ENCODE data around the gene TRMO. TPM values are rescaled to one million over a fixed set of nuclear protein-coding genes. Genes with fewer than 3 reads are reported as not detected.

TRMO gene
- total RNA-seq, 1 donor from 2014 or later: 13.4 TPM

GRCh38 chr9:97907632-97908031 is 14.7 kb downstream of the TRMO start:
- DNase-seq (ENCODE audit: low spot score): no peak
- Mint-ChIP-seq H3K4me1 (ENCODE audit: low read depth) (peaks cover 55% of the 10 kb centered on the region), H3K9me3 (no peaks in the 10 kb centered on the region), H3K27ac (peak overlapping the region; percentile 80), H3K36me3 (ENCODE audit: low read depth) (peaks cover 59% of the 10 kb centered on the region), H3K4me3 (ENCODE audit: low read depth) (peak overlapping the region; percentile 53), H3K27me3 (ENCODE audit: low read depth) (no peaks in the 10 kb centered on the region)
- intact Hi-C loops (cut with micrococcal nuclease): loop anchor here (5.0 kb wide), 2 partner anchors 50 to 350 kb away; partner anchors contain the start of gene TBC1D2

GRCh38 chr9:97907046-97907445 is 15.3 kb downstream of the TRMO start:
- DNase-seq (ENCODE audit: low spot score): no peak
- Mint-ChIP-seq H3K27me3 (ENCODE audit: low read depth) (no peaks in the 10 kb centered on the region), H3K27ac (peak overlapping the region; percentile 96), H3K36me3 (ENCODE audit: low read depth) (peaks cover 53% of the 10 kb centered on the region), H3K4me1 (ENCODE audit: low read depth) (peaks cover 54% of the 10 kb centered on the region), H3K4me3 (ENCODE audit: low read depth) (no peak overlapping the region), H3K9me3 (no peaks in the 10 kb centered on the region)
- intact Hi-C loops (cut with micrococcal nuclease): loop anchor here (5.0 kb wide), 2 partner anchors 50 to 350 kb away; partner anchors contain the start of gene TBC1D2

- Mint-ChIP-seq H3K27me3 (ENCODE audit: low read depth) (no peaks in the 10 kb centered on the region), H3K27ac (peak overlapping the region; percentile 96), H3K4me1 (ENCODE audit: low read depth) (peaks cover 56% of the 10 kb centered on the region), H3K9me3 (no peaks in the 10 kb centered on the region), H3K4me3 (ENCODE audit: low read depth) (peak overlapping the region; percentile 69), H3K36me3 (ENCODE audit: low read depth) (peaks cover 50% of the 10 kb centered on the region)
- no peak for DNase-seq (ENCODE audit: low spot score)
- intact Hi-C loops (cut with micrococcal nuclease): loop anchor here (5.0 kb wide), 2 partner anchors 49 to 351 kb away; partner anchors contain the start of gene TBC1D2
Observed at GRCh38 chr9:97906236-97906831, 16.0 kb downstream of the TRMO start.

- peaks cover 59% of the 10 kb centered on the region for H3K4me1 Mint-ChIP-seq (ENCODE audit: low read depth)
- H3K27me3 Mint-ChIP-seq (ENCODE audit: low read depth): no peaks in the 10 kb centered on the region
- H3K4me3 Mint-ChIP-seq (ENCODE audit: low read depth): peak overlapping the region; percentile 80
- H3K27ac Mint-ChIP-seq: peak overlapping the region; percentile 91
- H3K9me3 Mint-ChIP-seq: no peaks in the 10 kb centered on the region
- peak; percentile 47 for DNase-seq (ENCODE audit: low spot score)
- H3K36me3 Mint-ChIP-seq (ENCODE audit: low read depth): peaks cover 39% of the 10 kb centered on the region
- intact Hi-C loops (cut with micrococcal nuclease): loop anchor here (1.0 to 5.0 kb wide), 3 partner anchors 17 to 352 kb away; partner anchors contain the start of genes TBC1D2 and TRMO
Observed at GRCh38 chr9:97905228-97905627, 17.1 kb downstream of the TRMO start.

- intact Hi-C loops (cut with micrococcal nuclease): loop anchor here (1.0 to 5.0 kb wide), 5 partner anchors 18 to 353 kb away; partner anchors contain the start of genes NCBP1, TBC1D2, TRMO and TSTD2
- peaks cover 58% of the 10 kb centered on the region for H3K4me1 Mint-ChIP-seq (ENCODE audit: low read depth)
- DNase-seq (ENCODE audit: low spot score): peak; percentile 57
- no peaks in the 10 kb centered on the region for H3K27me3 Mint-ChIP-seq (ENCODE audit: low read depth)
- peak overlapping the region; percentile 80 for H3K4me3 Mint-ChIP-seq (ENCODE audit: low read depth)
- H3K36me3 Mint-ChIP-seq (ENCODE audit: low read depth): peaks cover 34% of the 10 kb centered on the region
- H3K9me3 Mint-ChIP-seq: no peaks in the 10 kb centered on the region
- peak overlapping the region; percentile 91 for H3K27ac Mint-ChIP-seq
Observed at GRCh38 chr9:97904725-97905124, 17.6 kb downstream of the TRMO start.

- H3K27ac Mint-ChIP-seq: no peak overlapping the region
- H3K27me3 Mint-ChIP-seq (ENCODE audit: low read depth): no peaks in the 10 kb centered on the region
- peaks cover 28% of the 10 kb centered on the region for H3K36me3 Mint-ChIP-seq (ENCODE audit: low read depth)
- intact Hi-C loops (cut with micrococcal nuclease): loop anchor here (5.0 kb wide), 2 partner anchors 206 to 271 kb away; partner anchors contain the start of genes NCBP1, TSTD2 and XPA
- DNase-seq (ENCODE audit: low spot score): no peak
- H3K4me3 Mint-ChIP-seq (ENCODE audit: low read depth): no peak overlapping the region
- no peaks in the 10 kb centered on the region for H3K9me3 Mint-ChIP-seq
- H3K4me1 Mint-ChIP-seq (ENCODE audit: low read depth): peaks cover 52% of the 10 kb centered on the region
Observed at GRCh38 chr9:97903177-97903576, 19.1 kb downstream of the TRMO start.

GRCh38 chr9:97900738-97901565 is 21.3 kb downstream of the TRMO start:
- no peak overlapping the region for H3K4me3 Mint-ChIP-seq (ENCODE audit: low read depth)
- intact Hi-C loops (cut with micrococcal nuclease): loop anchor here (2.0 to 5.0 kb wide), 3 partner anchors 190 to 269 kb away; partner anchors contain the start of genes NCBP1, TSTD2 and XPA
- no peak for DNase-seq (ENCODE audit: low spot score)
- no peaks in the 10 kb centered on the region for H3K27me3 Mint-ChIP-seq (ENCODE audit: low read depth)
- H3K36me3 Mint-ChIP-seq (ENCODE audit: low read depth): peaks cover 15% of the 10 kb centered on the region
- no peaks in the 10 kb centered on the region for H3K9me3 Mint-ChIP-seq
- peaks cover 35% of the 10 kb centered on the region for H3K4me1 Mint-ChIP-seq (ENCODE audit: low read depth)
- H3K27ac Mint-ChIP-seq: no peak overlapping the region

- peaks cover 29% of the 10 kb centered on the region for H3K4me1 Mint-ChIP-seq (ENCODE audit: low read depth)
- no peaks in the 10 kb centered on the region for H3K9me3 Mint-ChIP-seq
- H3K4me3 Mint-ChIP-seq (ENCODE audit: low read depth): no peak overlapping the region
- intact Hi-C loops (cut with micrococcal nuclease): loop anchor here (2.0 to 5.0 kb wide), 3 partner anchors 189 to 268 kb away; partner anchors contain the start of genes NCBP1, TSTD2 and XPA
- H3K27ac Mint-ChIP-seq: no peak overlapping the region
- peaks cover 15% of the 10 kb centered on the region for H3K36me3 Mint-ChIP-seq (ENCODE audit: low read depth)
- no peaks in the 10 kb centered on the region for H3K27me3 Mint-ChIP-seq (ENCODE audit: low read depth)
- DNase-seq (ENCODE audit: low spot score): no peak
Observed at GRCh38 chr9:97900103-97900737, 22.1 kb downstream of the TRMO start.

GRCh38 chr9:97895695-97896332 is 26.5 kb downstream of the TRMO start:
- Mint-ChIP-seq H3K4me1 (ENCODE audit: low read depth) (no peaks in the 10 kb centered on the region), H3K27me3 (ENCODE audit: low read depth) (peaks cover 2% of the 10 kb centered on the region), H3K4me3 (ENCODE audit: low read depth) (no peak overlapping the region), H3K27ac (no peak overlapping the region), H3K9me3 (no peaks in the 10 kb centered on the region), H3K36me3 (ENCODE audit: low read depth) (peaks cover 2% of the 10 kb centered on the region)
- intact Hi-C loops (cut with micrococcal nuclease): no loop called here
- no peak for DNase-seq (ENCODE audit: low spot score)

GRCh38 chr9:97895211-97895610 is 27.1 kb downstream of the TRMO start:
- Mint-ChIP-seq H3K4me1 (ENCODE audit: low read depth) (no peaks in the 10 kb centered on the region), H3K27me3 (ENCODE audit: low read depth) (peaks cover 2% of the 10 kb centered on the region), H3K9me3 (no peaks in the 10 kb centered on the region), H3K4me3 (ENCODE audit: low read depth) (no peak overlapping the region), H3K27ac (no peak overlapping the region), H3K36me3 (ENCODE audit: low read depth) (peaks cover 2% of the 10 kb centered on the region)
- intact Hi-C loops (cut with micrococcal nuclease): no loop called here
- no peak for DNase-seq (ENCODE audit: low spot score)

GRCh38 chr9:97892421-97892820 is 29.9 kb downstream of the TRMO start:
- Mint-ChIP-seq H3K4me1 (ENCODE audit: low read depth) (peaks cover 3% of the 10 kb centered on the region), H3K27me3 (ENCODE audit: low read depth) (peaks cover 9% of the 10 kb centered on the region), H3K9me3 (no peaks in the 10 kb centered on the region), H3K4me3 (ENCODE audit: low read depth) (no peak overlapping the region), H3K36me3 (ENCODE audit: low read depth) (no peaks in the 10 kb centered on the region), H3K27ac (no peak overlapping the region)
- no peak for DNase-seq (ENCODE audit: low spot score)
- intact Hi-C loops (cut with micrococcal nuclease): no loop called here

GRCh38 chr9:97891736-97892135 is 30.6 kb downstream of the TRMO start:
- Mint-ChIP-seq H3K27ac (no peak overlapping the region), H3K4me1 (ENCODE audit: low read depth) (peaks cover 3% of the 10 kb centered on the region), H3K9me3 (no peaks in the 10 kb centered on the region), H3K36me3 (ENCODE audit: low read depth) (no peaks in the 10 kb centered on the region), H3K4me3 (ENCODE audit: low read depth) (no peak overlapping the region), H3K27me3 (ENCODE audit: low read depth) (peaks cover 9% of the 10 kb centered on the region)
- intact Hi-C loops (cut with micrococcal nuclease): no loop called here
- DNase-seq (ENCODE audit: low spot score): no peak
